Hepatocyte (in vitro differentiated cells): ENCODE results near the gene SH3BGRL3.

Source experiments
- CTCF ChIP-seq: fragments of 200-600 bp; sonication (generic); IDR thresholded peaks from 2 replicates; pipeline ENCODE4 v1.5.1; 2016; ENCODE audit warnings: antibody characterized with exemption, mild to moderate bottlenecking; ENCODE audit not compliant: poor library complexity
- EZH2 ChIP-seq: fragments of 200-600 bp; sonication (generic); IDR thresholded peaks from 2 replicates; pipeline ENCODE4 v1.6.1; 2016; ENCODE audit warnings: antibody characterized with exemption, mild to moderate bottlenecking, borderline replicate concordance
- EZH2phosphoT487 ChIP-seq: fragments of 200-600 bp; sonication (generic); IDR thresholded peaks from one replicate; pipeline ENCODE4 v1.6.1; 2018; ENCODE audit warnings: antibody characterized with exemption, mild to moderate bottlenecking, low read depth, moderate library complexity; ENCODE audit not compliant: unreplicated experiment, severe bottlenecking

GRCh38 chr1:26234644-26235370 lies 45.1 kb upstream of the SH3BGRL3 start:
- no peak for TF ChIP-seq CTCF
- no peak for TF ChIP-seq EZH2
- TF ChIP-seq EZH2phosphoT487 = no peak
